ENCODE data around the gene OTC. TPM values are rescaled to one million over a fixed set of nuclear protein-coding genes. Genes with fewer than 3 reads are reported as not detected.

The OTC gene
- total RNA-seq, 2 experiments from 2014 or later: not detected

- no peak overlapping the region for H2AFZ ChIP-seq (ENCODE audit: low read length)
- no peaks in the 10 kb centered on the region for H3K36me3 ChIP-seq (ENCODE audit: insufficient read depth, low read length)
- H4K20me1 ChIP-seq (ENCODE audit: insufficient read depth, low read length): no peaks in the 10 kb centered on the region
- intact Hi-C loops (cut with micrococcal nuclease; ENCODE audit: unreplicated experiment): loop anchor here (10.0 kb wide), 1 partner anchor 64 kb away; no protein-coding TSS in a partner anchor
- POLR2A ChIA-PET: no interaction called here
- H3K9me3 ChIP-seq (ENCODE audit: low read length): no peaks in the 10 kb centered on the region
- TF ChIP-seq CTCF (conservative IDR thresholded peaks at IDR 0.05; ENCODE audit: low read length) (no peak), EZH2phosphoT487 (IDR thresholded peaks at IDR 0.05; ENCODE audit: borderline replicate concordance, low read depth, low read length) (no peak)
- no peaks in the 10 kb centered on the region for H3K79me2 ChIP-seq (ENCODE audit: insufficient read depth, low read depth, low read length)
- H3K4me1 ChIP-seq (ENCODE audit: insufficient read depth, low read length, poor library complexity, severe bottlenecking): peaks cover 7% of the 10 kb centered on the region
- H3K27ac ChIP-seq (ENCODE audit: low read depth, low read length, poor library complexity, severe bottlenecking): no peak overlapping the region
- DNase-seq (ENCODE audit: low spot score): no peak
- no peak overlapping the region for H3K4me2 ChIP-seq (ENCODE audit: low read length)
- H3K4me3 ChIP-seq (ENCODE audit: low read depth, low read length, poor library complexity, severe bottlenecking): no peak overlapping the region
- no peaks in the 10 kb centered on the region for H3K9me2 ChIP-seq (ENCODE audit: insufficient read depth, low read length)
- BruUV-seq (replicated peaks): no TSS peak
- CTCF ChIA-PET (ENCODE audit: unreplicated experiment): no interaction called here
These were observed 16.4 kb downstream of the OTC start for GRCh38 chrX:38368774-38369173.

GRCh38 chrX:38371641-38372040, 19.2 kb downstream of the OTC start:
- Histone ChIP-seq H2AFZ (ENCODE audit: low read length) (no peak overlapping the region), H3K4me2 (ENCODE audit: low read length) (no peak overlapping the region), H3K79me2 (ENCODE audit: insufficient read depth, low read depth, low read length) (no peaks in the 10 kb centered on the region), H4K20me1 (ENCODE audit: insufficient read depth, low read length) (no peaks in the 10 kb centered on the region), H3K9me3 (ENCODE audit: low read length) (no peaks in the 10 kb centered on the region), H3K36me3 (ENCODE audit: insufficient read depth, low read length) (no peaks in the 10 kb centered on the region), H3K27ac (ENCODE audit: low read depth, low read length, poor library complexity, severe bottlenecking) (no peak overlapping the region), H3K4me3 (ENCODE audit: low read depth, low read length, poor library complexity, severe bottlenecking) (no peak overlapping the region), H3K9me2 (ENCODE audit: insufficient read depth, low read length) (no peaks in the 10 kb centered on the region), H3K4me1 (ENCODE audit: insufficient read depth, low read length, poor library complexity, severe bottlenecking) (no peaks in the 10 kb centered on the region)
- ChIA-PET CTCF (ENCODE audit: unreplicated experiment) (no interaction called here), POLR2A (no interaction called here)
- no peak for TF ChIP-seq EZH2phosphoT487 (IDR thresholded peaks at IDR 0.05; ENCODE audit: borderline replicate concordance, low read depth, low read length)
- no peak for TF ChIP-seq CTCF (conservative IDR thresholded peaks at IDR 0.05; ENCODE audit: low read length)
- intact Hi-C loops (cut with micrococcal nuclease; ENCODE audit: unreplicated experiment): no loop called here
- no TSS peak for BruUV-seq (replicated peaks)
- DNase-seq (ENCODE audit: low spot score): no peak

GRCh38 chrX:38374431-38374830, 22.0 kb downstream of the OTC start:
- Histone ChIP-seq H3K27ac (ENCODE audit: low read depth, low read length, poor library complexity, severe bottlenecking) (no peak overlapping the region), H3K4me1 (ENCODE audit: insufficient read depth, low read length, poor library complexity, severe bottlenecking) (no peaks in the 10 kb centered on the region), H3K4me2 (ENCODE audit: low read length) (no peak overlapping the region), H2AFZ (ENCODE audit: low read length) (no peak overlapping the region), H3K9me2 (ENCODE audit: insufficient read depth, low read length) (no peaks in the 10 kb centered on the region), H3K9me3 (ENCODE audit: low read length) (no peaks in the 10 kb centered on the region), H3K4me3 (ENCODE audit: low read depth, low read length, poor library complexity, severe bottlenecking) (no peak overlapping the region), H3K79me2 (ENCODE audit: insufficient read depth, low read depth, low read length) (no peaks in the 10 kb centered on the region), H4K20me1 (ENCODE audit: insufficient read depth, low read length) (no peaks in the 10 kb centered on the region), H3K36me3 (ENCODE audit: insufficient read depth, low read length) (no peaks in the 10 kb centered on the region)
- intact Hi-C loops (cut with micrococcal nuclease; ENCODE audit: unreplicated experiment): no loop called here
- TF ChIP-seq EZH2phosphoT487 (IDR thresholded peaks at IDR 0.05; ENCODE audit: borderline replicate concordance, low read depth, low read length) (no peak), CTCF (conservative IDR thresholded peaks at IDR 0.05; ENCODE audit: low read length) (no peak)
- CTCF ChIA-PET (ENCODE audit: unreplicated experiment): no interaction called here
- DNase-seq (ENCODE audit: low spot score): no peak
- POLR2A ChIA-PET: no interaction called here
- no TSS peak for BruUV-seq (replicated peaks)

Measured in OCI-LY7 (cell line).